ENCODE measurements around the gene GCSH. TPM values are rescaled to one million over a fixed set of nuclear protein-coding genes. Genes with fewer than 3 reads are reported as not detected.

GCSH gene
- total and polyA plus RNA-seq, 2 of the 13 experiments (the other 11 are each of a cell fraction or from before 2014, with no cell fraction given) = 35.9 to 103 TPM

- TF ChIP-seq RCOR2 (CRISPR knock-in tag; IDR thresholded peaks at IDR 0.05) (no peak), TEF (CRISPR knock-in tag; IDR thresholded peaks at IDR 0.05) (0 out of 2 replicates have a peak, but pooled peaks have one; percentile 18), ZNF691 (CRISPR knock-in tag; IDR thresholded peaks at IDR 0.05; ENCODE audit: borderline replicate concordance, low read depth) (no peak; the same call in 1 of the 2 replicates), SKIL (CRISPR knock-in tag; IDR thresholded peaks at IDR 0.05; ENCODE audit: borderline replicate concordance) (no peak), ZKSCAN8 (CRISPR knock-in tag; IDR thresholded peaks at IDR 0.05; ENCODE audit: borderline replicate concordance) (peak; percentile 18; the same call in 1 of the 2 replicates), ZFP41 (CRISPR knock-in tag; IDR thresholded peaks at IDR 0.05; ENCODE audit: borderline replicate concordance) (no peak; the same call in 1 of the 2 replicates), PPARG (CRISPR knock-in tag; conservative IDR thresholded peaks at IDR 0.05) (peak; percentile 57; the same call in 1 of the 2 replicates), UBTF (CRISPR knock-in tag; IDR thresholded peaks at IDR 0.05) (peak; percentile 91), HCFC1 (IDR thresholded peaks at IDR 0.05; ENCODE audit: low read depth, low read length) (peak; percentile 54; the same call in 1 of the 2 replicates), NFRKB (IDR thresholded peaks at IDR 0.05) (no peak), ZBTB40 (IDR thresholded peaks at IDR 0.05) (peak; percentile 64), ZBTB40 (CRISPR knock-in tag; IDR thresholded peaks at IDR 0.05) (peak; percentile 76; the same call in 1 of the 2 replicates)
Observed at GRCh38 chr16:81077076-81077940, 18.9 kb downstream of the GCSH start, which contains the start of gene C16orf46 (continued).
